ENCODE data around the gene SPEF1. TPM values are rescaled to one million over a fixed set of nuclear protein-coding genes. Genes with fewer than 3 reads are reported as not detected.

The SPEF1 gene
- polyA plus RNA-seq, 1 donor = 0.19 TPM

DNA sequence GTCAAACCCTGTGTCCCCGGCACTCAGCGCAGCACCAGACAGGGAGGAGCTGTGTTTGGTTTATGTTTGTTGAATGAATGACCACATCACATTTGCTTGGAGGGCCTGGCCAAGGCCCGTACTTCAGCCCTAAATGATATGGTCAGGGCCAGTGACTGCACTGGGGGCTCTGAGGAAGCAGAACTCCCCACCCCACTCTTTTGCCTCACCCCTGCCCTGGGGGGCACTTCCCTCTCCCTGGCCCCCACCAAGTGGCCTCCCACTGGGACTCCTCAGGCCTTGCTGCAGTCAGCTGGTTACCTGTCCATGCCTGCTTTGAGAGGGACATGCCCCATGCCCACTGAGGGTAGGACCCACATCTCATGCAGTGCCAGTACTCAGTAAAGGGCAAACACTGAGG lies 16.6 kb downstream of the SPEF1 start:
- no peak for DNase-seq
- WGBS (ENCODE audit: insufficient coverage, low lambda C conversion rate) = no CpG with 5 or more reads among the region's 3 CpGs
- Histone ChIP-seq H3K27me3 (ENCODE audit: control insufficient read depth, insufficient read depth, low read length) (no peaks in the 10 kb centered on the region), H3K9me3 (ENCODE audit: control insufficient read depth, low read depth, low read length) (no peaks in the 10 kb centered on the region), H3K4me1 (ENCODE audit: control insufficient read depth, insufficient read depth, low read length) (peaks cover 21% of the 10 kb centered on the region), H3K4me3 (ENCODE audit: low read length) (no peak overlapping the region), H3K27ac (ENCODE audit: low read length) (no peak overlapping the region), H3K36me3 (ENCODE audit: control insufficient read depth, insufficient read depth, low read length) (no peaks in the 10 kb centered on the region)

DNA sequence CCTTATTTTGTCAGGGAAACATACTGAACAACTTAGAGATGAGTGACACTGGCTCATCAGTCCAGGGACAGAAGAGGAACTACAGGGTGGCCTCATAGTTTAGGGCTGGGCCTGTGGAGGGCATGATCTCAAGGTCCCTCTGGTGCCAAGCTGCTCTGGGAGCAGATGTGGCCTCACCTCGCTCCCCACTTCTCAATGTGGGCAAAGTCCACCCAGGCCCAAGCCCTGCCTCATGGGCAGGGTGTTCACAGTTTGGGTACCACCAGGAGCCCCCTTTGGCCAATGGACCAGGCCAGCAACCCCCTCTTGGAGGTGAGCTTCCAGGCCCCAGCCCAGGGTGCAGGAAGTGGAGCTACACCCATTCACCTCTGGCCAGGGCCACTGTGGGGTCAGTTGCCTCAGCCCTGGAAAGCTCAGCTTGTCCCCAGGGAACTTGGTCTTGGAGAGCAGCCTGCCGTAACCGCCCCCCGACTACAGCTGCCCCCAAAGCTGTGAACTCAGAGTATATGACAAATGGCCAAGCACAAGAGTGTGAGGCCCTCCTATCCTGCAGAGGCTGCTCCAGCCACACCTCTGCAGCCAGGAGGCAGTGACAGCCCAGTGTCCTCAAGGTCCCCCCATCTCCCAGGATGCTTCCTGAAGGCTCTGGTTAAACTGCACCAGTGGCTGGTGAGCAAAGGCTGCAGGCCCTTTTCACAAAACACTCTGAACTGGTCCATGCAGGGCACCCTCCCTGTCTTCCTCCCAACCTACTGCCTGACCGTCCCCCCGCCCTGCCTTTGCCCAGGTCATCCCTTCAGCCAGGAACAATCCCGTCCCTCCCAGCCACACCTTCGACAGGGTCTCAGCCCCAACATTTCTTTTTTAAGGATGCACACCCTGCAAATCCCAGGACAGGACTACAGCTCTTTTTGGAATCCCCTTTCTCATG lies 17.3 kb downstream of the SPEF1 start:
- no CpG with 5 or more reads among the region's 8 CpGs for WGBS (ENCODE audit: insufficient coverage, low lambda C conversion rate)
- Histone ChIP-seq H3K27me3 (ENCODE audit: control insufficient read depth, insufficient read depth, low read length) (no peaks in the 10 kb centered on the region), H3K36me3 (ENCODE audit: control insufficient read depth, insufficient read depth, low read length) (peaks cover under 1% of the 10 kb centered on the region), H3K4me3 (ENCODE audit: low read length) (no peak overlapping the region), H3K27ac (ENCODE audit: low read length) (no peak overlapping the region), H3K9me3 (ENCODE audit: control insufficient read depth, low read depth, low read length) (no peaks in the 10 kb centered on the region), H3K4me1 (ENCODE audit: control insufficient read depth, insufficient read depth, low read length) (peaks cover 19% of the 10 kb centered on the region)
- DNase-seq = no peak

DNA sequence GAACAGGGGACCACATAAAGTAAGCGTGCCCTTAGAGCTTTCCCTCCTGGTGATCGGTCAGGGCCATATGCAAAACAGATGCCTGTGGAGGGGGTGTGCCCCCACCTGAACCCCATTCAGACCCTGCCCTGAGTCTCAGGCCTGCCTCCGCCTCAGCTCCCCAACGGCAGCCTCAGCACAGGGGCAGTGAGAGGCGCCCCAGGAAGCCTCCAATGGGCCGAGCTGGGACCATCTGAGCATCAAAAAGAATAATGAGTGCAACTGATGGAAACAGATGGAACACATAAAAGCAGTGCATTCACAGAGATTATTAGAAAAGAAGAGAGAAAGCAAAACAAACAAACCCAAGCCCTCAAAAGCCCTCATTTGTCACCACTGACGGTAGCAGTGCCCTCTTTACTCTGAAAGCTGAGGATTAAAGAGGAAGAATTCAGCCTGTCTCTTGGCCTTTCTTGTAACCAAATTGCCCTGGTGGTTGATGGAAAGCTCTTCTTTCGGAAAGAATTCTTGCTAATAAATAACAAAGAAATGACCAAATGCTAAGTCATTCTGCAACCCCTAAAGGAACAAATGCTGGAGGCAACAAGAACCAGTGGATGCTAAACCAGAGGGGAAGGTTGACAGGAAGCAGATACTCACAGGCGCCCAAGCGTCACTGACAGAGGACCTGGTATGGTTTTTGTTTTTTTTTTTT lies 20.4 kb downstream of the SPEF1 start:
- Histone ChIP-seq H3K36me3 (ENCODE audit: control insufficient read depth, insufficient read depth, low read length) (peaks cover 11% of the 10 kb centered on the region), H3K9me3 (ENCODE audit: control insufficient read depth, low read depth, low read length) (no peaks in the 10 kb centered on the region), H3K27ac (ENCODE audit: low read length) (no peak overlapping the region), H3K27me3 (ENCODE audit: control insufficient read depth, insufficient read depth, low read length) (no peaks in the 10 kb centered on the region), H3K4me3 (ENCODE audit: low read length) (no peak overlapping the region), H3K4me1 (ENCODE audit: control insufficient read depth, insufficient read depth, low read length) (peaks cover 5% of the 10 kb centered on the region)
- WGBS (ENCODE audit: insufficient coverage, low lambda C conversion rate) = no CpG with 5 or more reads among the region's 10 CpGs
- no peak for DNase-seq

DNA sequence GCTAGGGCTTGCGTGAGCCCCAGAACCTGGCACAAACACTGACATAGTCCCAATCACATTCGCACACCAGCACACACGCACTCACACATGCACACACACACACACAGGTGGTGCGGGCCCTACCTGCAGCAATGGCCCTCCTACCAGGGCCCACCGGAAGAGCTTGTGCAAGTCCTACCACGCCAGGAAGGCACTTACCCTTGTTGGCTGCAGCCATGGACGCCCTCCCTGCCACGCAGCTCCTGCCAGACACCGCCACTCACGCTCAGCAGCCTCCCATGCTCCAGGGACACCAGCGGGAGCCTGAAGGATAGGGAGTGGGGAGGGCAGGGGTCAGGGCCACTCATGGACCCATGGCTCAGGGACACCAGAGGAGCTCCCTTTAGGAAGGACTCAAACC lies 21.4 kb downstream of the SPEF1 start:
- no CpG with 5 or more reads among the region's 11 CpGs for WGBS (ENCODE audit: insufficient coverage, low lambda C conversion rate)
- Histone ChIP-seq H3K27me3 (ENCODE audit: control insufficient read depth, insufficient read depth, low read length) (no peaks in the 10 kb centered on the region), H3K4me1 (ENCODE audit: control insufficient read depth, insufficient read depth, low read length) (peaks cover 5% of the 10 kb centered on the region), H3K4me3 (ENCODE audit: low read length) (no peak overlapping the region), H3K9me3 (ENCODE audit: control insufficient read depth, low read depth, low read length) (no peaks in the 10 kb centered on the region), H3K36me3 (ENCODE audit: control insufficient read depth, insufficient read depth, low read length) (peaks cover 14% of the 10 kb centered on the region), H3K27ac (ENCODE audit: low read length) (no peak overlapping the region)
- no peak for DNase-seq

DNA sequence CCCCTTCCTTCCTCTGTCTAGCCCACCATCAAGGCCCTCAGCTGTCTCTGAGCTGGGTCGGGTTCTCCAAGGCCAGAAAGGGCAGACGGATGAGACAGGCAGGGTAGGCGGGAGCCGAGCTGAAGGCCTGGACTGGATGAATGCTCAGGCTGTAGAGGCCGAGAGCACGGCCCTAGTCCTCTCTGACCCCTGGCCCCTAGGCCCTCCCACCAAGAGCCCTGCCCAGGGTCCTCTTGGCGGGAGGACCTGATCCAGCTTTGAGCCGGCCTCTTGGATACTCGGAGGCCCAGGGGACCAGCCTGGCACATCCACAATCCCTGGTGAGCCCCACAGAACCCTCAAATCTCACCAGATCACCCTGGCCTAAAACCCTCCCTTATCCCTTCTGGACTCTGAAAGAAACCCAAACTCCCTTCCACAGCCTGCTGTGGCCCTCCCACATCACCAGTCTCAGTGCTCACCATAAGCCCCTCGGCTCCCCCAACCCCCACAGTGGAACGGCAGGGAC lies 21.9 kb downstream of the SPEF1 start:
- Histone ChIP-seq H3K4me1 (ENCODE audit: control insufficient read depth, insufficient read depth, low read length) (peaks cover 5% of the 10 kb centered on the region), H3K27ac (ENCODE audit: low read length) (no peak overlapping the region), H3K9me3 (ENCODE audit: control insufficient read depth, low read depth, low read length) (no peaks in the 10 kb centered on the region), H3K27me3 (ENCODE audit: control insufficient read depth, insufficient read depth, low read length) (no peaks in the 10 kb centered on the region), H3K4me3 (ENCODE audit: low read length) (no peak overlapping the region), H3K36me3 (ENCODE audit: control insufficient read depth, insufficient read depth, low read length) (peaks cover 17% of the 10 kb centered on the region)
- no CpG with 5 or more reads among the region's 11 CpGs for WGBS (ENCODE audit: insufficient coverage, low lambda C conversion rate)
- no peak for DNase-seq

DNA sequence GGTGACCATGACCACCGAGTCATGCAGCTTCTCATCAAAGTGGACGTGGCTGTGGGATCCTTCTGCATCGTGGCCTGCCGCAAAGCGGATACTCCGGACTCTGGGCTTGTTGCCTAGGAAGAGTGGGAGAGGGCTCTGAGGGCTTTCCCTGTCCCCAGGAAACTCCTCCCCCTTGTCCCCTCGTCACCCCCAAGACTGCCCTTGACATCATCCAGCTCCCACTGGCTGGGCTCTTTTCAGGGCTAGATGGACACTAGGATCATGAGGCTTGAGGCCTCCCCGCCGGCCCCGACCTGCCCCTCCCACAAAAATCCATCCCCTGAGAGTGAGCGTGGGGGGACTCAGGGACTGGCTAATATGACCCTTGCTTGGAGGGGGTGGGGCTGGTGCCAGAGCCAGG lies 22.7 kb downstream of the SPEF1 start:
- WGBS (ENCODE audit: insufficient coverage, low lambda C conversion rate) = no CpG with 5 or more reads among the region's 11 CpGs
- Histone ChIP-seq H3K9me3 (ENCODE audit: control insufficient read depth, low read depth, low read length) (no peaks in the 10 kb centered on the region), H3K27ac (ENCODE audit: low read length) (no peak overlapping the region), H3K27me3 (ENCODE audit: control insufficient read depth, insufficient read depth, low read length) (no peaks in the 10 kb centered on the region), H3K36me3 (ENCODE audit: control insufficient read depth, insufficient read depth, low read length) (peaks cover 17% of the 10 kb centered on the region), H3K4me3 (ENCODE audit: low read length) (no peak overlapping the region), H3K4me1 (ENCODE audit: control insufficient read depth, insufficient read depth, low read length) (peaks cover under 1% of the 10 kb centered on the region)
- DNase-seq = no peak

DNA sequence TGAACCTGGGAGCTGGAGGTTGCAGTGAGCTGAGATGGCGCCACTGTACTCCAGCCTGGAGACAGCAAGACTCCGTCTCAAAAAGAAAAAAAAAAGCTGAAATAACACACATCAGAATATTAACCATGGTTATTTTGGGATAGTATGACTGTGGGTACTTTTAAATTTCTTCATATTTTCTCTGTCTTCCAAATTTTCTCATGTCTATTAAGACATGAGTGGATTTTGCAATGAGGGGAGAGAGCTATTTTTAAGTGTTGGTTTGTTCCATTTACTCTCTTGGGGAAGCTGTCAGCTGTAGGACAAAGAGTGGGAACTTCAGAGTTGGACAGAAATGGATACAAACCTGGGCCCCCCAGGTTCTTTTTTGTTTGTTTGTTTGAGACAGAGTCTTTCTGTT lies 24.0 kb downstream of the SPEF1 start:
- H3K4me3 ChIP-seq (ENCODE audit: low read length) = no peak overlapping the region
- H3K27me3 ChIP-seq (ENCODE audit: control insufficient read depth, insufficient read depth, low read length) = no peaks in the 10 kb centered on the region
- peaks cover 17% of the 10 kb centered on the region for H3K36me3 ChIP-seq (ENCODE audit: control insufficient read depth, insufficient read depth, low read length)
- H3K9me3 ChIP-seq (ENCODE audit: control insufficient read depth, low read depth, low read length) = no peaks in the 10 kb centered on the region
- H3K4me1 ChIP-seq (ENCODE audit: control insufficient read depth, insufficient read depth, low read length) = peaks cover 5% of the 10 kb centered on the region
- H3K27ac ChIP-seq (ENCODE audit: low read length) = no peak overlapping the region
- DNase-seq = no peak
- no CpG with 5 or more reads among the region's 2 CpGs for whole genome bisulfite sequencing (ENCODE audit: insufficient coverage, low lambda C conversion rate)

DNA sequence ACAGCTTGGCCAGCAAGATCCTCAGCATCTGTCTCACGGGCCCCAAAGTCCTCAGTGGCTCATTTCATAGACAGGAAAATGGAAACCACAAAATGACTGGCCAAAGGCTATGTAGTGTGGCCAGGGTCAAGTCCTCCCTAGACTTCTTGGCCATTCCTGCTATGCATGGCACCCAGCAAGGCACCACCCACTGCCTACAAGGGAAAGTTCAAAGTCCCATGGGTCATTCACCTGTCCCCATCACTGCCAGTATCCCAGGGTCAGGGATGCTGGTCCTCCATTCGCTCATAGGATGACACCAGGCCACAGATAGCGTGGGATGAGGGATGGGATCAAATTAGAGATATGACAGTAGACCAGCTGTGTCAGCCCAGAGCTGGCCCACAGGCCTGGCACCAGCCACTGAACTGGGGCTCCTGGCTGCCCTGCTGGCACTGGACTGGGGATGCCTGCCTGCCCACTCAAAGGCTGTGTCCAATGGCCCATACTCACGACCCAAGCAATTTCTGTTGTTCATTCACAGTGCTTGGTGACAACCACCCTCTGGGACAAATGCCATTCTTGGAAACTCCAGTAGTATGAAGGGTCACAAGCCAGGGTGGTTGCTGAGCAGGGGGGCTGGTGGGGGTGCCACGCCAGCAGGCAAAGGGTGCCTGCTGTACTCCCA lies 25.3 kb downstream of the SPEF1 start:
- DNase-seq = no peak
- Histone ChIP-seq H3K4me1 (ENCODE audit: control insufficient read depth, insufficient read depth, low read length) (peaks cover 8% of the 10 kb centered on the region), H3K27ac (ENCODE audit: low read length) (no peak overlapping the region), H3K27me3 (ENCODE audit: control insufficient read depth, insufficient read depth, low read length) (peaks cover 6% of the 10 kb centered on the region), H3K4me3 (ENCODE audit: low read length) (no peak overlapping the region), H3K9me3 (ENCODE audit: control insufficient read depth, low read depth, low read length) (peaks cover 3% of the 10 kb centered on the region), H3K36me3 (ENCODE audit: control insufficient read depth, insufficient read depth, low read length) (peaks cover 17% of the 10 kb centered on the region)
- no CpG with 5 or more reads among the region's 5 CpGs for WGBS (ENCODE audit: insufficient coverage, low lambda C conversion rate)

DNA sequence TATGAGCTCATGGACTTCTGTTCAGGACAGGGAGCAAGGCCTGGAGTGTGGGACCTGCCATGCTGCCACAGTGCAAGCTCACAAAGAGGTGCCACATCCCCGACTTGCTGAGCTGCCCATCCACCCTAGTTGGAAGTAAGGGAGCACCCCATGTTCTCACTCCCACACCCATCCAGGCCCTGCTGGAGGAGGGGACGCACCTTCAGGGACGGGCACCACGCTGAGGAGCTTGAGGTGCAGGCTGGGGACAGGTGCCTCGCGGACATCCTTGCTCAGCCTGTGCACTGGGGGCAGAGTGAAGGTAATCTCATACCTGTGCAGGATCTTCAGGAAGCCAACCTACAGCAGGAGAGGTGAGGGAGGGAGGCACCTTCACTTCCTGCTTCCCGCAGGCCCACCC lies 26.0 kb downstream of the SPEF1 start:
- DNase-seq = no peak
- Histone ChIP-seq H3K4me1 (ENCODE audit: control insufficient read depth, insufficient read depth, low read length) (peaks cover 8% of the 10 kb centered on the region), H3K27ac (ENCODE audit: low read length) (no peak overlapping the region), H3K9me3 (ENCODE audit: control insufficient read depth, low read depth, low read length) (peaks cover 3% of the 10 kb centered on the region), H3K36me3 (ENCODE audit: control insufficient read depth, insufficient read depth, low read length) (peaks cover 17% of the 10 kb centered on the region), H3K4me3 (ENCODE audit: low read length) (no peak overlapping the region), H3K27me3 (ENCODE audit: control insufficient read depth, insufficient read depth, low read length) (peaks cover 12% of the 10 kb centered on the region)
- no CpG with 5 or more reads among the region's 7 CpGs for WGBS (ENCODE audit: insufficient coverage, low lambda C conversion rate)

DNA sequence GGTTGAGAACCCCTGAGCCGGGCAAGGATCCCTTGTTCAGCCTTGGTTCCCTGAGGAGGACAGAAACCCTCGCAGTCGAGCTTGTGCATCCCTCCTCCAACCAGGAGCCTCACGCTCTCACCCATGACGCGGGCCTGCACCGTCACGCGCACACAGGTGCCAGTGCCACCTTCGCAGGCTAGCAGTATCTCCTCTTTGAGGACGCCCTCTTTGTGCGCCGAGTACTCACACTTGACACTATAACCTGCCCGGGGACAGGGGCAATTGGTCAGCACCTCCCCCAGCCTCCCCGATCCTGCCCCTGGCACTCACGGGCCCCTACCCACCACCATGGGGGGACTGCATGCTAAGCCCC lies 27.0 kb downstream of the SPEF1 start:
- peaks cover 15% of the 10 kb centered on the region for H3K4me1 ChIP-seq (ENCODE audit: control insufficient read depth, insufficient read depth, low read length)
- H3K27ac ChIP-seq (ENCODE audit: low read length) = no peak overlapping the region
- H3K9me3 ChIP-seq (ENCODE audit: control insufficient read depth, low read depth, low read length) = peaks cover 5% of the 10 kb centered on the region
- no peak overlapping the region for H3K4me3 ChIP-seq (ENCODE audit: low read length)
- no CpG with 5 or more reads among the region's 16 CpGs for WGBS (ENCODE audit: insufficient coverage, low lambda C conversion rate)
- peaks cover 17% of the 10 kb centered on the region for H3K36me3 ChIP-seq (ENCODE audit: control insufficient read depth, insufficient read depth, low read length)
- H3K27me3 ChIP-seq (ENCODE audit: control insufficient read depth, insufficient read depth, low read length) = peaks cover 21% of the 10 kb centered on the region
- DNase-seq = no peak

Data from large intestine (tissue), 3 donors.